GM12873 (cell line): Measurements from ENCODE around the gene LPP.

Source experiments
- TF ChIP-seq, protein P1 (sequence below): IDR thresholded peaks from 2 replicates; pipeline ENCODE4 v1.5.1; 2012; ENCODE audit warnings: low read depth, mild to moderate bottlenecking, moderate library complexity, low read length, control low read depth; ENCODE audit not compliant: insufficient read depth; ENCODE audit errors: missing control alignments

LPP gene

DNA sequence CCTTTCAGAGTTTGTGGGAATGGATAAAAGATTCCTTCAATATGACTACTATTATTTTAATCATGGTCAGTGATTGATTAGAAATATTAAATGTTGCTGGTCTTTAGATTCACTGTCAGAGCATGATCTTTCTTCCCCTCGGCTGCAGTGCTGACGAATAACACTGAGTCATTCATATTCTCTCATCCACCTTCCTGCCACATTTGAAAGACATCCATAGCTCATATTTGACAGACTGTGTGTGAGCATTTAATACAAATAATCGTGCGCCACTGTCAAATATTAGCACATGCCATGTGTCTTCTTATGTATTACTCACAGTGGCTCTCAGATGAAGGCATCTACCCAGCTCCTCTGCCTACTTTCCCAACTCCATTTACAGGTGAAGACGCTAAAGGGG lies 541.3 kb downstream of the LPP start:
- TF ChIP-seq, protein P1, sequence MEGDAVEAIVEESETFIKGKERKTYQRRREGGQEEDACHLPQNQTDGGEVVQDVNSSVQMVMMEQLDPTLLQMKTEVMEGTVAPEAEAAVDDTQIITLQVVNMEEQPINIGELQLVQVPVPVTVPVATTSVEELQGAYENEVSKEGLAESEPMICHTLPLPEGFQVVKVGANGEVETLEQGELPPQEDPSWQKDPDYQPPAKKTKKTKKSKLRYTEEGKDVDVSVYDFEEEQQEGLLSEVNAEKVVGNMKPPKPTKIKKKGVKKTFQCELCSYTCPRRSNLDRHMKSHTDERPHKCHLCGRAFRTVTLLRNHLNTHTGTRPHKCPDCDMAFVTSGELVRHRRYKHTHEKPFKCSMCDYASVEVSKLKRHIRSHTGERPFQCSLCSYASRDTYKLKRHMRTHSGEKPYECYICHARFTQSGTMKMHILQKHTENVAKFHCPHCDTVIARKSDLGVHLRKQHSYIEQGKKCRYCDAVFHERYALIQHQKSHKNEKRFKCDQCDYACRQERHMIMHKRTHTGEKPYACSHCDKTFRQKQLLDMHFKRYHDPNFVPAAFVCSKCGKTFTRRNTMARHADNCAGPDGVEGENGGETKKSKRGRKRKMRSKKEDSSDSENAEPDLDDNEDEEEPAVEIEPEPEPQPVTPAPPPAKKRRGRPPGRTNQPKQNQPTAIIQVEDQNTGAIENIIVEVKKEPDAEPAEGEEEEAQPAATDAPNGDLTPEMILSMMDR = no peak

DNA sequence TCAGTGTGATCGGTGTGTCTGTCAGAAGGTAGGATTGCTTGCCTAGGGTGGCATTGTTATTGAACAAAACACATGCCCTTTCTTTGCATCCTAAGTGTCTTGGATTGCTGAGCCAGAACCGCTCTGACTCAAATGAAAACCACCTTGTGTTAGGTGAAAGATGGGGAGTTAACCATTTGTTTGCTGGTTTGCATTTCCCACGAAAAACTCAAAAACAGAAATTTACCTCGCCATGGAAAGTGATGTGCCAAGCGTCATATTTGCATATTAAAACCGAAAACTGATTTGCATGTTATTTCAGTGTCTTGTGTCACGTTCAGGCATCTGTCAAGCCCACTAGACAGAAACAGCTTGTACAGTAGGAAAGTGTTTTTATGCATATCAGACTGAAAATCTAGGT lies 543.2 kb downstream of the LPP start:
- TF ChIP-seq, protein P1 = no peak

DNA sequence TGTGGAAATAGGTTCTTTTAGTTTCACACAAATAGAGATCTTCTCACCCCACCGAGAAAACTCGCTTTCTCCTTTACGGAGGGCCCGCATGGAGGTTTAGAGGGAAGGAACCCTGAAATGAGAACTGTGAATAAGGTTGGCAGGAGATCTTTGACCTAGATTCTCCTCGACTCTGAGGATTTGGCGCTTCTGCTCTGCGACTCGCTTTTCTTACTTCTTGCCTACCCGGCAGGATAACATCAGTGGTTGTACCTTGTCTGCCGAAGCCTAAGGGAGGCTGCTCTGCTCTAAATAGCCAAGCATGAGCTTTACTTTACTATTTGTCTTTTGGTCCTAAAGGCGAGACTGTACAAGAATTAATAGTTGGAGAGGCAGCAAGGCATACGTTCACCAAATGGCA lies 544.5 kb downstream of the LPP start:
- TF ChIP-seq, protein P1 = no peak

DNA sequence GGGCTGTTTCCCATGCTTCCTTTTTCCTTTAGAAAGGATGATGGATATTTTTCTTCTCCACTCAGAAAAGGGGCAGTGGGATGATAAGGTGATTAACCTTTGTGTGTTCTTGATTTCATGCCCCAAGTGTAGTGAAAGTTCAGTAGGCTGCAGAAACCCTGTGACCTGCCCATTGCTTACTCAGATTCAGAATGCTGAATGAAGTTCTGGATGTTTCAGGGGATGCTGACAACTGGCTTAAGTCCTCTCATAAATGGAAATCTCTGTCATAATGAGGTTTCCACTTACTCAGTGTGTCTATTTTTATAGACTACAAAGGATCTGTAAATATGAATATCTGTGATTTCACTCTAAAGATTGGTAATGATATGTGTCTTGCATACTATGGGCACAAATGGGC lies 546.5 kb downstream of the LPP start:
- TF ChIP-seq, protein P1 = no peak

DNA sequence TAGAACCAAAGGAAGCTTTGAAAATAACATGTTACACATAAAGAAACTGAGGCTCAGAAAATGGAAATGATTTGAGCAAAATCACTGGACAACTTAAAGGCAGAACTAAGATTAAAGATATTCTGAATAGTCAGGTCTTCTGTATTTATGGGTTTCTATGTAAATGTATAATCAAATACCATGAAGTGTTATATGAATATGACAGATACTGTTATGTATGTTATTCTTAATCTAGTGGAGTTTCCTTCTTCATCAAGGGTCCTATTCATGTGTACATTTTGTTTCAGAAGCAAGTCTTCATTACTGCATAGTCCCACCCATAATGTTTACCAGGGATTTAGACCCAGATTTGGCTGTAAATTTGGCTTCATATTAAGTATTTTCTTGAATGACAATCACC lies 547.0 kb downstream of the LPP start:
- TF ChIP-seq, protein P1 = no peak

DNA sequence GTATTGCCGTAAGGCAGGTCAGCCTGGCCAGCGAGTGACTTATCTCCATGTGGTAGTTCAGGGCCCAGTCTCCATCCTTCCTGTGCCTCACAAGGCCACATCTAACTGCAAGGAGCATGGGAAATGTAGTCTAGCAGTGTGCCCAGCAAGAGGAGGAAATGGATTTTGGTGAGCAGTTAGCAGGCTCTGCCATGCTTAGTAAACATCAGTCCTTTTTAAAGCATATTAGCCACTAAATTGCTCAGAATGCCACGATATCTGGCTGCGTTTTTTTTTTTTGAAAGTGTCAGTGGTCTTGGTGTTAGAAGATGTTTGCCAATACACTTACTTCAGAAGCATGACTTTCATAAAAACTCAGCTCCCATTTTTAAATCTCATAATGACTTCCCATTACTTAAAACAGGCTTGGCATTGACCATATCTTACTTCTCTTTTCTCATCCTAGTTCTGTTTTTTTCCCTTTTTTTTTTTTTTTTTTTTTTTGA lies 547.6 kb downstream of the LPP start:
- TF ChIP-seq, protein P1 = no peak

DNA sequence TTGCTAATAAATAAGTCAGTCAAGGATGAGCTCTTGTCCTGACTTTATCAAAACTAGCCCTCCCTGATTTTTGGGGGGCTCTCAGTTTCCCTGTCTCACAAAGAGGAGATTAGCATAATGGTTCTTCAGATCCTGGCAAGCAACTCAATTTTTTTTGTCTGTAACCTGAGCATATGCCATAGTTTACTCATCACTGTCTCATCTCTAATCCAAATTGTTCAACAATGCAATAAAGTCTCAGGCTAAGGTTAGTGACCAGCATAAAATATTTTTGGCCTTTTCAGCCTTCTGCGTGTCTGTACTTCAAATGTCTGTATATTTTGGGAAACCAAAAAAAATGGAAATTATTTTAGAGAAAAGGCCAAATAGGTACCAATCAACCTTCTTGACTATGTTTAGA lies 552.2 kb downstream of the LPP start:
- TF ChIP-seq, protein P1 = no peak
